EL (cell line): ENCODE measurements around the gene CBX1.
"Not testable (repeated sequence)": the region's sequence is repeated elsewhere in the genome, so short reads cannot be mapped to it uniquely, and the experiment has no call there.

Experiments used
- DNase-seq: peaks from one replicate; pipeline ENCODE4 v3.0.0-alpha.2; 2016

CBX1 gene

DNA sequence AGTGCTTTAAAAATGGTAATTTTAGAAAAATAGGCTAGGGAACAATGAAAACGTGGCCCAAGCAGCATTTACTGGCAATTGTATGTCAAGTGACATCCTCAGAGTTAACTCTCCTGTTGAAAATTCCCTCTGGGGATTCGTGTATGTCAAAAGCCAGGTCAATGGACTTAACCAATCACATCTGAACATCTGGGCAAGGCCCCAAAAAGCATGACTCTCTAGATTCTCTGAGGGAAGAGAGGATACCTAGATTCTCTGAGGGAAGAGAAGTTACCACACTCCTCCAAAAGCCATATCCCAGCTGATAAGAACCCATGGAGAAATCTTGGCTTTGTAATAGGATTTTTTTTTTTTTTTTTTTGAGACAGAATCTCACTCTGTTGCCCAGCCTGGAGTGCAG lies 29.6 kb downstream of the CBX1 start:
- DNase-seq, result no peak

DNA sequence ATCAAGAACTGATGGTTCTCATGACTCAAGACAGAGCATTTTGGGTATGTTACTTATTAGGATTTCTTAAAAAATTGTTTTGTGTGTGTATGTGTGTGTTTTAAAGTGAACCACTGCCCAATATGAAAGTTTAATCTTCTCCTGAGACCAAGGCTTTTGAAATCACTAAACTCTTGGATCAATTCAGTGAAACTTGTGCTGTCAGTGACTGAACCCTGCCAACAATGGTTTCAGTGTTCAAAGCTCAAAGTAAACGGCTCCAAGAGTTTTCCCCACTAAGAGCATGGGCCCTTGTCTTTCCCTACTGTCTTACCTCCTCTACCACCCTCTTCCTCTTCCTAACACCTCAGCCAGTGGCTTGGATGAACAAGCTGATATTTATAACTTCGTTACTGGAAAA lies 31.1 kb downstream of the CBX1 start:
- no peak for DNase-seq

DNA sequence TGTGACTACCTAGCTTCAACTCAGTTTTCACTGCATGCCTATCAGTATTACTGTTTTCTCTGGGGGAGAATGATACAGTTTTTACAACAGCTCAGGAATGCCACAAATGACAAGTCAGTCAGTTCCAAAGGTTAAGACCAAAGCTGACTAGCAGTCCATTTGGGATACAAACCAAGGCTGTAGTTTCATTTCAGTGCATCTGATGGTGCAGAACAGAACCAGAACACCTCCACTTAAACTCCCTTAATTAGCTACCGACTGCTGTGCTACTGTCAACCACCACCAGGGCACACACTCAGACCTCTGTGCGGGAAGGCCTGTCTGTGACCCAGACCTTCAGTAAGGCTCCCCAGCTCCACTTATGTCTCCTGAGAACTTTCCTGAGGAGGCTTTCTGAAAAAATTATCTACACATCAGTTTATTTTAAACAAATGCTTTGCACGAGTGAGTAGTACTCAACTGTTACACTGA lies 32.8 kb downstream of the CBX1 start:
- DNase-seq, result peak; percentile 74

DNA sequence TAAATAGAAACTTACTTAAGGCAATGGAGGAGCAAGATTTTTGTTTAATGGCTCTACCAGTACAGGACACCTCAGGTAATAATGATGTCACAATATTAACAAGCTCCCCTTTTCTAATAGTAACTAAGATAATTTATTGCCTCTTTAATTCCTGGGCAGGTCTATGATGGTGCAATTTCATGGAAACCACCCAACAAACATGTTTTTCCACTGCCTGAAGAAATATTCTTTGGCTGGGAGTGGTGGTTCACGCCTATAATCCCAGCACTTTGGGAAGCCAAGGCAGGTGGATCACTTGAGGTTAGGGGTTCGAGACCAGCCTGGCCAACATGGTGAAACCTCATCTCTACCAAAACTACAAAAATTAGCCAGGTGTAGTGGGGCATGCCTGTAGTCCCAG lies 33.5 kb downstream of the CBX1 start:
- not testable (repeated sequence) for DNase-seq

DNA sequence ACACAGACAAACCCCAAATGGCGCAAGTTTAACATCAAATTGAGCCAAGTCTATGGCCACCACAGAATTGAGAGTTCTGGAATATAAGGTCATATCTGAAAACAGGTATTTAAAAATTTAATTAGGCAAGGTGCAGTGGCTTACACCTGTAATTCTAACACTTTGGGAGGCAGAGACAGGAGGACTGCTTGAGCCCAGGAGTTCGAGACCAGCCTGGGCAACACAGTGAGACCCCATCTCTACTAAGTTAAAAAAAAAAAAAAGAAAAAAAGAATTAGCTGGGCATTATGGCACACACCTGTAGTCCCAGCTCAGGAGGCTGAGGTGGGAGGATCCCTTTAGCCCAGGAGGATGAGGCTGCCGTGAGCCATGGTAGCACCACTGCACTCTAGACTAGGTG lies 34.0 kb downstream of the CBX1 start:
- DNase-seq, result no peak

DNA sequence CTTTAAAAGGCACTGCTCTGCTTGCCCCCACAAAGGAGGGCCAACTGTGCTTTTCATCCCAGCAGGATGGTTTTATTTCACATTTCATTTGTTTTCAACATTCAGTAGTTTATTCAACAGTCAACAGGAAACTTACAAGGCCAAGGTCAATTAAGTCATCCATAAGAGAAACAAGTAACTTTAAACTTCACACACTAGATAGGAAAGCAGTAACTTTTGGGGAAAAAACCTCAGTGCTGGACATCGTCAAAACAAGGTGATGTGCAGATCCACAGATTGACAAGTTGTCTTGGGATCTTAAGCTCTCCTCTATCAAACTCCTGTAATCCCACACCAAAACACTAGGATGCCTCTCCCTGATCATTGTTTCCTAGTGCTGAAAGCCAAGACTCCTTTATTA lies 34.6 kb downstream of the CBX1 start:
- DNase-seq, result no peak

DNA sequence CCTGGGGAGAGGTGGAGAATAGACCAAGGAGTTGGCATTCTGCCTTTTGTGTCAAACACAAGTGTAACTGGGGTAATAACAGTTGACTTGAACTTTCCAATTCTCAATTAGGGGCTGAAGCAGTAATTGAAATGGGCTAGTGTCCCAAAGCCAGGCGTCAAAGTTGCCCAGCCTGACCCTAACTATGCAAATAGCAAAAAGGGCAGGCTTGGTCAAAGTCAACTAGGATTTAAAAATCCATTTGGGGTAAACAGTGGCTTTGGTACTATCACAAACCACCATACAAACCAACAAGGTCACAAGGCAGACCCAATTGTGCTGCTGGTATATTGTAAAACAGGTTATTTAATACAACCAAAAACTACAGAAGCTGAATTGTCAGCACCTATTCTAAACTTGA lies 35.1 kb downstream of the CBX1 start:
- DNase-seq, result no peak

DNA sequence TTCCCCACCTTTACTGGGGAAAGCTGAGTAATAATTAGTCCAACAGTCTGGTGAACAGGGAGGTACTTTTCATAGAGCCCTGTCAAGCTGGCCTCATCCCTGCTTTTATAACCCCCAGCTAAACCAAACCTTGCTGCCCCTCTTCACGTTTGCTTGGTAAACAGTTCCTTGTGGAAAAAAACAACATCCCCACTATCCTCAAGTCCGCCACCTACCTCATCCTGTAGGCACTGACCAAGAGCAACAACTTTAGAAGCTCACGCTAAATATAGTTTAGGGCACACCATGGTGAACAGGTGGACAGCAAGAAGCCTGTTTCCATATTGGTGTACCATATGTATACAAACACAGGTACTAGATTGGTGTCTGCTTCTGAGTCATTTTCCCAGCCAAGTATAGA lies 36.6 kb downstream of the CBX1 start:
- no peak for DNase-seq

DNA sequence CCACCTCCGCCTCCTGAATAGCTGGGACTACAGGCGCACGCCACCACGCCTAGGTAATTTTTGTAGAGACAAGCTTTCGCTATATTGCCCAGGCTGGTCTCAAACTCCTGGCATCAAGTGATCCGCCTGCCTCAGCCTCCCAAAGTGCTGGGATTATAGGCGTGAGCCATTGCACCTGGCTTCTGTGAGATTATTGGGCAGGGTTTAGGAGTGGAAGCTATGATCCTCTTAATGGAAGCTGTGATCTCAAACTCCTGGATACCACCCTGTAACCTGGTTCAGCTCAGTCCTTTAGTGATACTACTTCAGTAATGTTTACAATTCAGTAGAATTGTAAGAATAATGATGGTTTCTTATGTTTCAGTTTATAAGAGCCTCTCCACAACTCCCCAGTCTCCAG lies 39.0 kb downstream of the CBX1 start:
- no peak for DNase-seq

DNA sequence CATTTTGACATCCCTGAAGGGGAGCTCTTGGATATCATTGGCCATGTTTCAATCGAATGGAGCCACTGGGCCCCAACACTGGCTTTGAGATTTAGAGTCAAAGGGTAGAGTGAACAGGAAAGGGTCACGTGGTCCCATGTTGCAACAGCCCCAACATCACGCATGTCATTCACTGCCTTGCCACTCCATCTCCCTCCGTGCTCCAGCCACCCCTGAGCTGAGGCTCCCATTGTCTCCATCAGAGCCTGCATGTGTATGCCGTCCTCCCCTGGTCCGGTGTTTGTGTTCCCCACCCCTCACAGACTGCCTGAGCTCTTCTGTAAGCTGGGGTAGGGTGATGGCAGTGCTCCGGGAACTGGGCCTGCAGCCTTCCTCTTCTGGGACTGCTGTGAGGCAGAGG lies 41.0 kb downstream of the CBX1 start:
- no peak for DNase-seq

DNA sequence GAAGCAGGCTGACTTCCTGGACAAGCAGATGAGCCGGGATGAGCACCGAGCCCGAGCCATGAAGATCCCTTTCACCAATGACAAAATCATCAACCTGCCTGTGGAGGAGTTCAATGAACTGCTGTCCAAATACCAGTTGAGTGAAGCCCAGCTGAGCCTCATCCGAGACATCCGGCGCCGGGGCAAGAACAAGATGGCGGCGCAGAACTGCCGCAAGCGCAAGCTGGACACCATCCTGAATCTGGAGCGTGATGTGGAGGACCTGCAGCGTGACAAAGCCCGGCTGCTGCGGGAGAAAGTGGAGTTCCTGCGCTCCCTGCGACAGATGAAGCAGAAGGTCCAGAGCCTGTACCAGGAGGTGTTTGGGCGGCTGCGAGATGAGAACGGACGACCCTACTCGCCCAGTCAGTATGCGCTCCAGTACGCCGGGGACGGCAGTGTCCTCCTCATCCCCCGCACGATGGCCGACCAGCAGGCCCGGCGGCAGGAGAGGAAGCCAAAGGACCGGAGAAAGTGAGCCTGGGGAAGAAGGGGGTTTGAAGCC lies 42.1 kb downstream of the CBX1 start:
- no peak for DNase-seq

DNA sequence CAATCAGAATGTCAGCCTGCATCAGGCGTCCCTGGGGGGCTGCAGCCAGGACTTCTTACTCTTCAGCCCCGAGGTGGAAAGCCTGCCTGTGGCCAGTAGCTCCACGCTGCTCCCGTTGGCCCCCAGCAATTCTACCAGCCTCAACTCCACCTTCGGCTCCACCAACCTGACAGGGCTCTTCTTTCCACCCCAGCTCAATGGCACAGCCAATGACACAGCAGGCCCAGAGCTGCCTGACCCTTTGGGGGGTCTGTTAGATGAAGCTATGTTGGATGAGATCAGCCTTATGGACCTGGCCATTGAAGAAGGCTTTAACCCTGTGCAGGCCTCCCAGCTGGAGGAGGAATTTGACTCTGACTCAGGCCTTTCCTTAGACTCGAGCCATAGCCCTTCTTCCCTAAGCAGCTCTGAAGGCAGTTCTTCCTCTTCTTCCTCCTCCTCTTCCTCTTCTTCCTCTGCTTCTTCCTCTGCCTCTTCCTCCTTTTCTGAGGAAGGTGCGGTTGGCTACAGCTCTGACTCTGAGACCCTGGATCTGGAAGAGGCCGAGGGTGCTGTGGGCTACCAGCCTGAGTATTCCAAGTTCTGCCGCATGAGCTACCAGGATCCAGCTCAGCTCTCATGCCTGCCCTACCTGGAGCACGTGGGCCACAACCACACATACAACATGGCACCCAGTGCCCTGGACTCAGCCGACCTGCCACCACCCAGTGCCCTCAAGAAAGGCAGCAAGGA lies 42.7 kb downstream of the CBX1 start:
- DNase-seq, result no peak

DNA sequence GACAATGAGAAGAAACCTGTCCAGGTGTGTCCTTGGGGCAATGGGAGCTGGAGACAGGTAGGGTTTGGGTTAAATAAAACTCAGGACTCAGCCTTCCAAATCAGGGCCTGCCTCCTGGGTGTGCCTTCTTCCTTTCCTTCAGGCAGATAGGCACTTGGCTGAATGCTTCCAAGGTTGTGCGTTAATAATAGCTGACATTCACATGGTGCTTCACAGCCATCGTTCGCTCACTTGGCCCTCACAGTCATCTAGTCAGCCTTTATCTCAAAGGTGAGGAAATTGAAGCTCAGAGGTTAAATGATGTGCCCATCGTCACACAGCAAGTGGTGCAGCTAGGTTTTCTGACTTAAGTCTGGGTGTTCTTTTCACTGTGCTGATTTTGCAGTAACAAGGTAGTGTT lies 43.7 kb downstream of the CBX1 start:
- DNase-seq, result no peak

DNA sequence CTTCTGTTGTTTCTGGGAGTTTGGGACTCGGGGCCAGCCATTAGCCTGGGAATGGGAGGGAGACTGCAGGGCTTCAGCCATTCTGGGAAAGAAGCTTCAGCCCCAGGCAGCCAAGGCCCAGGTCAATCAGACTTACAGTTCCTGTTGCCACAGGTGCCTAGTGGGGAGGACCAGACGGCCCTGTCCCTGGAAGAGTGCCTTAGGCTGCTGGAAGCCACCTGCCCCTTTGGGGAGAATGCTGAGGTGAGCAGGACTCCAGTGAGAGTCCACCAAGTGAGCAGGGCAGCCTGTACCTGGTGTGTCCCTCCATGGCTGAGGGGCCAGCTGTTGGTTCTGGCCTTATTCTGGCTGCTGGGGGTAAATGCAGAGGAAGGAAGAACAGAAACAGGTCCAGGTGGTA lies 44.4 kb downstream of the CBX1 start:
- DNase-seq, result no peak

DNA sequence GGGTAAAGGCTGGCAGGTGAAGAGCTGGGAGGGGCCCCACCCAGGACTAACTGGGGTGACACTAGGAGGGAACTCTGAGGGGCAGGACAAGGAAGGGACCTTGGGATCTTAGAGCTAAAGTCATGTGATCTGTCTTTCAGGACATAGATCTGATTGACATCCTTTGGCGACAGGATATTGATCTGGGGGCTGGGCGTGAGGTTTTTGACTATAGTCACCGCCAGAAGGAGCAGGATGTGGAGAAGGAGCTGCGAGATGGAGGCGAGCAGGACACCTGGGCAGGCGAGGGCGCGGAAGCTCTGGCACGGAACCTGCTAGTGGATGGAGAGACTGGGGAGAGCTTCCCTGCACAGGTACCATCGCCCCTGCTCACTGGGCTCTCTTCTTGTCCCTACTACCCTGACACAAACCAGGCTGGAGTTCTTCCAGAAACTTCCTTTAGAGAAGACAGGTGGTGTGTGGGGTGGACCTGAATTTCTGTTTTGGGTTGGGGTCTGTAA lies 45.0 kb downstream of the CBX1 start:
- DNase-seq, result no peak

DNA sequence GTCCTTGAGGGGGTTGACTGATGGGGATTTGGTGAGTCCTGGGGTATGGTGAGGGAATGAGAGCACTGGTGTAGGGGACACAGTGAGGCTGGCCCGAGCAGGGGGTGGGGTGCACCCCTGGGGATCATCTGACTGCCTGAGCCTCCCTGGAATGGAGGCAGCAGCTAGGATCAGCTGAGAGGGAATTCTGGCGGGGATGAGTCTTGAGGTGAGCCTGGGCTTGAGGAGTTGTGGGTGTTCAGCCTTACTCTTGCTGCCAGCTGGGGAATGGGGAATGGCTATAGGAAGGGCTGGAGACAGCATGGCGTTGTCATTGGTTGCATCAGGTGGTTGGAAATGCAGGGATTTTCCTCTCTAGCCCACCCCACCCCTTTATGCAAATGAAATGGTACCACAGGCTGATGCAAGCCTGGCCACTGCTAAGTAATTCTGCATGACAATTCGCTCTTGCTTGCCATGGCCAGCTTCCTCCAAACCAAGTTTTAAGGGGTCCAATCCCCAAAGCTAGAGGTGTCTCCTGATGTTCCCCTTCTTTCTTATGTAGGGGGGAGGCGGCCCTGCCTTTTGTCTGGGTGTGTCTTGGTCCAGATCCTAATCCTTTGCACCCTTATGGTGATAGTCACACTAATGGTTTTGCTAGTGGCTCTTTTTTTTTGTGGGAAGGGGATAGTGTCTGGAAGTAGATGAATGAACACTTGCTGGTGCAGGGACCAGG lies 45.6 kb downstream of the CBX1 start:
- peak; percentile 82 for DNase-seq

DNA sequence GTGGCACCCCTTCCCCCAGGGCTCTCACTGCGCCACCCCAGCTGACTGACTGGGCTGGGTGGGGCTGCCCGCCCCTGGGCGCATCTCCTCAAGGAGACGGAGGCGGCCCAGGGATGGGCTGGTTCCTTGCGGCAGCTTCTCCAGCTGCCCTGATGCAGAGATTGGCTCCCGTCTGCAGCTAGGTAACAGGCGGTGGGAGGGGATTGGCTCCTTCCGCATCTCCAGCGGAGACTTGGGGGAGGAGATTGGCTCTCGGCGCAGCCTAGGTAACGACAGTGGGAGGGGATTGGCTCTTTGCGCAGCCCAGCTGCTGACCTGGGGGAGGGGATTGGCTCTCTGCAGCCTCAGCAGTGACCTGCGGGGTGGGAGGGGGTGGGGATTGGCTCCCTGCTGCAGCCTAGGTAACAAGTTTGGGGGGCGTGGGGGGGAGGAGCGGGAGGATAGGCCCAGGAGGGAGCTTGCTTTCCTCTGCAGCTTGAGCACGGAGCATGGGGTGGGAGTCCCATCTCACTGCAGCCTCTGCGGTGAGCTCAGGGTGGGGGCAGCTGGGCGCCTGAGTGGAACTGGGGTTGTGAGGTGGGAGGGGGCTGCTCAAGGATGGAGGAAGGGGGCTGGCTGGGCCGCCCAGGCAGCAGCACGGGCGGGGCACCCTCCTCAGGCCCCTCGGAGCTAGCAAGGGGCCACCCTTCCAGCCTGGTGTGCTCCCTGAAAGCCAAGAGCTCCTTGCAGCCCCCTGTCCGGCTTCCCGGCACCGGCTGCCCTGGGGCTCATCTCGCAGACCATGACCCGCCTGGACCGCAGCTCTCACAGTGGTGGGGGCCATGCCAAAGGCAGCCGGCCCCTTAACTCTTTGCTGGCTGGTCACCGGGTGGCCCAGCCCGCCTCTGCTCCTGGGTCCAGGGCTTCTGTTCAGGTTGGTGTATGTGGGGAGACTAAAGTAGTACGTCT lies 46.8 kb downstream of the CBX1 start:
- no peak for DNase-seq

DNA sequence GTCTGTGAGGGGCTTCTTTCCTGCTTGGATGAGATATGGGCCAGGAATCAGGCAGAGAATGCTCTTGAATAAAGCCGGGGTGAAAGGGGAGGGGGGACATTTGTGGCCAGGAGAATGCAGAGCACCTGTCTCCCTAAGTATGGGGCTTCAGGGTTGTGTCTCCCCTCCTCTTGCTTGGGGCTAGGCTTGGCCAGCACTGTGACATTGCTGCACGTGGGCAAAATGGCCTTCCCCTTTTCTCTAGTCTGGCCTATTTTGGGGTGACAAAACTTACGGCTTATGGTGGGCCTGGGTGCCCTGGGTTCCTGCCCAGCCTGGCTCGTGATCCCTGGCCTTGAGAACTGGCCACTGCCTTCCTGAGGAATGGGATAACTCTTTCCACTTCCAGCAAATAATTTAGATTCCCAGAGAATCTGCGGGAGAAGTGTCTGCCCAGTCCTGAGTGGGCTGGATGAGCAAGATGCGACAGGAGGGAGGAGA lies 47.5 kb downstream of the CBX1 start:
- DNase-seq, result no peak

DNA sequence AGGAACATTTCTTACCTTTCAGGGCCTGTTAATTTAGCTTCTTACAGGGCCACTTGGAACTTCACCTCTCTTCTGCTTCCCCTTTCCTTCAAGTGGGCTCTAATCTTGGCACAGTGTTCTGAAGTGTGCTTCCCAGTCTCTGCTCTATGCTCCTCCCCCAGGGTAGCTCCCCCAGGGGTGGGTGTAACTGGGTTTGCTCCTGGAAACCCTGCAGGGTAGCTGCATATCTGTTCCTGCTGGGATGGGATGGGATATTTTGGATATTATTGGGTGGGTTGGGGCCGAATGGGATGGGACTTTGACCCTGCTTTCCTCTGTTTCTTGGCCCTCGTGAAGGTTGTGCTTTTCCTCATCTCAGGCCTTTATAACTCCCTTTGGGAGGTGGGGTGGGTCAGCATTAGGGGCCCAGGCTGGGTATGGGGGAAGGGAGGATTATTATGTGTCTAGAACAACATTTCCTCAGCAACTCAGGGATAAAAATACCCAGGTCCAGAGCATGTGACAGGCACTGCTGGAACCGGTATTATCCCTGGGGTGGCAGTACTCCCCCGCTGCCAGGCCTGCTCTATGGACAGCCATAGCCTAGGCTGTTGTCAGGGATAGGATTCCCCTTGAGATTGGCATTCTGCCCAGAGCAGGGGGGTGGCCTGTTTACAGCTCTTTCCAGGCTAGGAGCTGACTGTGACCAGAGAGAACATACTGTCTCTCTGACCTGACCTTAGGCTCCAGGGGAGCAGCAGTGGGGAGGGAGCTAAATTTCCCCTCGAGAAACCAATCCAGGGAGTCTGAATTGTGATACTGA lies 48.1 kb downstream of the CBX1 start:
- DNase-seq, result peak; percentile 42

DNA sequence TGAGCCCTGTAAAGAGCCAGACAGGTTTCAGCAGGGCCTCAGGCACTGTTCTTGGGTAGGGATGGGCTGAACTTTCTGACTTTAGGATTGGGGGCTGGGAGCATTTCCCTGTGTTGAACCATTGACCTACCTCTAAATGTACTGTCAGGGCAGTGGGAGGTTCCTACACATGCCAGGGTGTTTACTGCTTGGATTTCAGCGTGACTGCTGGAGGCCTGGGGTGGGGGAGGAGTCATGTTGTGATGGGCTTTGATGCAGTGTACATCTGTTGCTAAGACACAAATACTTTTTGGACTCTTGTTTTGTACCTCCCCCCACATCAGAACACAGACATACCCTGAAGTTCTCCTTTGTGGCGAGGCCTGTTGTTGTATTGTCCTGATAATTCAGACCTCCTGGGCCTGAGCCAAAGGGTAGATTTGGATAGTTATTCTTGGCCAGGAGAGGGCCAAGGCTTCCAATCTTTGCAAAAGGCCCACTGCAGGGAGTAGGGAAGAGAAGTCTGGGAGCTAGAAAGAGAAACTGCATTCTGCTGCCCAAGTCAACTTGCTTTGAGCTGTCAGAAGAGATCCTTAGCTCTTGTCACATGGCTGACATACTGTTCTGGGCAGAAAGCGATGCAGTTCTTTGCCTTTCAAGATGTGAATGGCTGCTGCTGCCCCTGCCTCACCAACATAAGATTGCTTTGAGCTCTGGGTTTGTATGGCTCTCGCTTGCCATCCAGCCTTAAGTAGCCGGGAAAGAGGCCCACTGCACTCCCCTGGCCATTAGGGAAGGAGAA lies 49.4 kb downstream of the CBX1 start:
- DNase-seq, result peak; percentile 52

DNA sequence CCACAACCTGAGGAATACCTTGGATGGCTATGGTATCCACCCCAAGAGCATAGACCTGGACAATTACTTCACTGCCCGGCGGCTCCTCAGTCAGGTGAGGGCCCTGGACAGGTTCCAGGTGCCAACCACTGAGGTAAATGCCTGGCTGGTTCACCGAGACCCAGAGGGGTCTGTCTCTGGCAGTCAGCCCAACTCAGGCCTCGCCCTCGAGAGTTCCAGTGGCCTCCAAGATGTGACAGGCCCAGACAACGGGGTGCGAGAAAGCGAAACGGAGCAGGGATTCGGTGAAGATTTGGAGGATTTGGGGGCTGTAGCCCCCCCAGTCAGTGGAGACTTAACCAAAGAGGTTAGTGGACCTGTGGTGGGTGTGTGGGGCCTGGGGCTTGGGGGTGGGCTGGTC lies 50.0 kb downstream of the CBX1 start:
- DNase-seq, result no peak
